Left ventricle myocardium superior (tissue), 1 donor: Measurements from ENCODE around the gene UBA6. TPM values are rescaled to one million over a fixed set of nuclear protein-coding genes. Genes with fewer than 3 reads are reported as not detected.
"Not testable (repeated sequence)": the region's sequence is repeated elsewhere in the genome, so short reads cannot be mapped to it uniquely, and the experiment has no call there.

Experiments used
- ATAC-seq: fragments of 200-7000 bp; cut with Tn5 transposase; one replicate; pipeline ENCODE4 v1.9.1; 2020; ENCODE audit warnings: mild to moderate bottlenecking, moderate library complexity
- DNase-seq: peaks from one replicate; pipeline ENCODE4 v3.0.0-alpha.2; 2020
- intact Hi-C: fragments of 100-400 bp; cut with micrococcal nuclease; formaldehyde crosslinking; loops from one replicate; pipeline ENCODE4 v1.11.0; 2022
- total RNA-seq: library from RNA; stranded (reverse); fragmentation: NEBNext Ultra II Directional; extraction: Animal tissue kit (Norgen Biotek cat#: 25700); gene quantifications from one replicate; pipeline ENCODE4 v1.2.1, GENCODE V29; 2021
- donor health status: DM: no; HTN: yes; CAD: no; lungs with severe emphysema.

Gene UBA6
- total RNA-seq, 1 donor from 2014 or later = 19.1 TPM

DNA sequence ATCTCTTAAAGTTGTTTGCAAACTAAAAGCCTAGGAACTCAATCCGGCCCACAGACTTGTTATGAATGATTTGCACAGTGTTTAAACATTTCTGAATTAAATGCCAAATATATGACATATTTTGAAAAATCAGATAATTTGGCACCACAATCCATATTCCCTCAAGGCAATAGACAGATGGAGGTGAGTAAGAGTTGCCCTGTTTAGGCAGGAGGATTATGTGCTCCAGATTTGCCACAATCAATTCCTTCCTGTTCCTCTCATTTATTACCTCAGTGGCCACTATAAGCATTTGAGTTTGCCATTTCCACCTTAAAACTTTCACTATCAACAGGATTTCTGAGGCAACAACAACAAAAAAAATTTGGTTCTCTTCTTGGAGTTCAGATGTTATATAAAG, 18.7 kb downstream of the UBA6 start:
- no peak for ATAC-seq
- no peak for DNase-seq
- intact Hi-C loops = no loop called here

GRCh38 chr4:67680581-67681222, 20.3 kb downstream of the UBA6 start:
- intact Hi-C loops = no loop called here
- DNase-seq = no peak
- no peak for ATAC-seq

DNA sequence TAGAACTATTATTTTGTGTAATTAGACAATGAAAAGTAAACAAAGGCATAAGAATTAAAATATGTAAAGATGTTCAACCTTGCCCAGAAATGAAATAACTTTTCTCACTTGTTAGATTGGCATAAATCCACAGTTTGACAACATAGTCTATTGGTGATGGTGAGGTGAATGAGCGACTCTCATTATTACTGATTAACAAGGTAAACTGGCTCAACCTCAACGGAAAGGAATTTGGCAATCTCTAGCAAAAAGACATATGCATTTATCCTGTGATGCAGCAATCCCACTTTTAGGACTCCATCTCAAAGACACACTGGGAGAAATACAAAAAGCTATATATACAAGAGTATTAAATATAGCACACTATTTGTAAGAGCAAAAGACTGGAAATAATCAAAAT, 22.3 kb downstream of the UBA6 start:
- intact Hi-C loops = no loop called here
- DNase-seq (no peak), ATAC-seq (no peak)

DNA sequence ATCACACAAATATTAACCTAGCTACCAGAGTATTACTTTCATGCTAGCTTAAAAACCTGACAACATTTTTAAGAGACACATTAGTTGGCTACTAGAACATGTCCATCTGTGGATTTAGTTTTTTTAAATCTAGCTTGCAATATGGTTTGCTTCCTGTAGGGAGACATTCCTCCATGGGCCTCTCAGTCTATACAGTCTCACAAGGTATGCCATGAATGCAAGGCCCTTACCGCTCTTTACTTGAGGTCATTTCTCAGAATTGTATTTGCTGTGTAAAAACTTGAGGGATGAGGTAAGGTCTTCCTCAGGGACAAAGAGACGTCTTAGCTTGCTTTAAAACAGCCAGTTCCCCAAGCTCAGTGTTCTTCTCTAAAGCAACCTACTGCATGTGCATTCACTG, 26.9 kb downstream of the UBA6 start:
- intact Hi-C loops = no loop called here
- DNase-seq (no peak), ATAC-seq (no peak)

DNA sequence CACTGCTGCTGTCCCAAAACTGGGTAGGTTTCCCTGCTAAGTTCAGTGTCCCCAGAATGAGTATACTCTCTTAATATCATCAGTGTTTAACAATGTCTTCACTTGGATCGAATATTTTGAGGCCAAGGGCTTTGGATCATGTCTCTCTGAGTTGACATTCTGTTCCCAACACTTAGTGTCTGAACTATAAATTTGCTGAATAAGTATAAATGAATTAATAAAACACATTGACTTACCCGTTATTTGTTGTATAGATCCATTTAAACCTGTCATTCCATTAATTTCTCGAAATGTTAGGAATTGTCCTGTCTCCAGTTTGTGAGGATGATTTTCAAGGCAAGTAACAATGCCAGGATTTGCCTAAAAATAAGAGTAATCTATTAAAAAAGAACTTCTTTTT, 32.6 kb downstream of the UBA6 start:
- intact Hi-C loops = no loop called here
- DNase-seq = no peak

DNA sequence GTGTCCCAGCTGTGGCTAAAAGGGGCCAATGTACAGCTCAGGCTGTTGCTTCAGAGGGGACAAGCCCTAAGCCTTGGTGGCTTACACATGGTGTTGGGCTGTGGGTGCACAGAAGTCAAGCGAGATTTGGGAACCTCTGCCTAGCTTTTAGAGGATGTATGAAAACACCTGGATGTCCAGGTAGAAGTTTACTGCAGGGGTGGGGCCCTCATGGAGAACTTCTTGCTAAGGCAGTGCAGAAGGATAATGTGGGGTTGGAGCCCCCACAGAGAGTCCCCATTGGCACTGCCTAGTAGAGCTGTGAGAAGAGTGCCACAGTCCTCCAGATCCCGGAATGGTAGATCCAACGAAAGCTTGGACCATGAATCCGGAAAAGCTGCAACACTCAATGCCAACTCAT, 40.5 kb downstream of the UBA6 start:
- no peak for ATAC-seq
- DNase-seq = no peak
- intact Hi-C loops = no loop called here

More for the DNA sequence above, 32.6 kb downstream of the UBA6 start:
- ATAC-seq = no peak

- ATAC-seq = no peak
- DNase-seq = no peak
- intact Hi-C loops = no loop called here
Observed at GRCh38 chr4:67659065-67659464, 41.9 kb downstream of the UBA6 start.

DNA sequence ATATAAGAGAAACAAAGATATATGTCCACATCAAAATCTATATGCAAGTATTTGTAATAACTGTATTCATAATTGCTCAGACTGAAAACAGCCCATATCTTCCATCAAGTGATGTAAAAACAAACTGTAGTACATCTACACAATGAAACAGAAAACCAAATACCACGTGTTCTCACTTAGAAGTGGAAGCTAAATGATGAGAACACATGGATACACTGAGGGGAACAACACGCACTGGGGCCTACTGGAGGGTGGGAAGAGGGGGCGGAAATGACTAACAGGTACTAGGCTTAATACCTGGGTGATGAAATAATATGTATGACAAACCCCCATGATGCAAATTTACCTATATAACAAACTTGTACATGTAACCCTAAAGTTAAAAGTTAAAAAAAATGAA, 42.7 kb downstream of the UBA6 start:
- DNase-seq = no peak
- no peak for ATAC-seq
- intact Hi-C loops = no loop called here

DNA sequence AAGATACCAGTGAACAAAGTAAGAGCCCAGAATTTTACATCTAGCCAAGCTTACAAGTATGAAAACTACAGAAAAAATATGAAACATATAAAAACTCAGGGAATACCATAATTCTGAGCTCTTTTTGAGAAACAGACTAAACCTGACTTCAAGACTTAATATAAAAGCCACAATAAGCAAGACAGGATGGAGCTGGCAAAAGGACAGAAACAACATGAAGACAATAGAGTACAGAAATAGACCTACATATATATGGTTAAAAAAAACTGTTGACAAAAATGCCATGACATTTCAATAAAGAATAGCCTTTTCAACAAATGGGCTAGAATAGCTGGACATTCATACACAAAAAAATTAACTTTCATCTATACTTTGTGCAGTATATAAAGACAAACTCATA, 49.4 kb downstream of the UBA6 start:
- DNase-seq (no peak), ATAC-seq (no peak)
- intact Hi-C loops = no loop called here

DNA sequence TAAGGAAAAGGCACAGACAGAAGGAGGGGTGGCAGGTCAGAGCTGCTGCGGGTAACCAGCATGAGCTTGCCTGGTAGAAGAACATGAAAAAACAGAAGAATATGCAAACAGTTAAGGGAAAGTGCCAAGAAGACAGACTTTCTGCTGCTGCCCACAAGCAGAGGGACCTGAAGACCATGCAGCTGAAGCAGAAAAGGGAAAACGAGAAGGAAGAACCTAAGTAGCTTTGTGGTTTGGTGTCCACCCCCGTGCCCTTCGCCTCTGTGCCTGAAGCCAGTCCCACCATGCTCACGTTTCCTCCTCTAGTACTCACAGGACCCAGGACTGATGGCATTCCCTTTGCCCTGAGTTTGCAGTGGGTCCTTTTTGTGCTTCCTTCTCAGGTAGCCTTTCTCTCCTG, 62.8 kb downstream of the UBA6 start:
- DNase-seq = no peak
- no peak for ATAC-seq
- intact Hi-C loops = no loop called here

DNA sequence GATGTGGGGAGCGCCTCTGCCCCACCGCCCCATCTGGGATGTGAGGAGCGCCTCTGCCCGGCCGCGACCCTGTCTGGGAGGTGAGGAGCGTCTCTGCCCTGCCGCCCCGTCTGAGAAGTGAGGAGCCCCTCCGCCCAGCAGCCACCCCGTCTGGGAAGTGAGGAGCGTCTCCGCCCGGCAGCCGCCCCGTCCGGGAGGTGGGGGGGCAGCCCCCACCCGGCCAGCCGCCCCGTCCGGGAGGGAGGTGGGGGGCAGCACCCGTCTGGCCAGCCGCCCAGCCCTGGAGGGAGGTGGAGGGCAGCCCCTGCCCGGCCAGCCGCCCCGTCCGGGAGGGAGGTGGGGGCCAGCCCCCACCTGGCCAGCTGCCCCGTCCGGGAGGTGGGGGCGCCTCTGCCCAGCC, 64.0 kb downstream of the UBA6 start:
- ATAC-seq, intact Hi-C loops, DNase-seq: not testable (repeated sequence)

- no peak for DNase-seq
- ATAC-seq = no peak
- intact Hi-C loops = no loop called here
Observed at GRCh38 chr4:67635331-67635730, 65.6 kb downstream of the UBA6 start.

DNA sequence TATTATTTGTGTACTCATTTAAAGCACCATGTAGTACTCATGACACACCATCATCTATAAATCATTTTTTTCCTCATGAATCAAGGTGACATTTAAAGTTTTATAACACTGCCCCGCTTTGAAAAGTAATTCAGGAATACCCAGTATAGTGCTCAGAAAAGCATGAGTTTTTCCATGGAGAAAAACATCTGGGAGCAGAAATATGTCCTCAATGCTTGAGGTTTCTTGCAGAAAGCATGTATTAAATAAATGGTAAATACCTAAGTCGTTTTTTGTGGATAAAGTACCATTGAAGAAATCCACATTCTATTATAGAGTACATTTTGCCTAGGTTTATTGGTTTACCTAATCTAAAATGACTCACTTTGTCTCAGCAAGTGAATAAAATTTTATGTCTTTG, 66.2 kb downstream of the UBA6 start:
- ATAC-seq = no peak
- DNase-seq = no peak
- intact Hi-C loops = no loop called here

- intact Hi-C loops = no loop called here
- DNase-seq (no peak), ATAC-seq (no peak)
Observed at GRCh38 chr4:67632492-67632891, 68.5 kb downstream of the UBA6 start.

GRCh38 chr4:67624939-67625338, 76.0 kb downstream of the UBA6 start:
- intact Hi-C loops = no loop called here

GRCh38 chr4:67616478-67616877, 84.5 kb downstream of the UBA6 start:
- ATAC-seq = no peak

More at GRCh38 chr4:67624939-67625338, 76.0 kb downstream of the UBA6 start:
- DNase-seq (no peak), ATAC-seq (no peak)

GRCh38 chr4:67615119-67615518, 85.8 kb downstream of the UBA6 start:
- no peak for ATAC-seq
- intact Hi-C loops = no loop called here
- no peak for DNase-seq

More at GRCh38 chr4:67616478-67616877, 84.5 kb downstream of the UBA6 start:
- intact Hi-C loops = no loop called here
- DNase-seq = no peak

GRCh38 chr4:67614186-67614585, 86.8 kb downstream of the UBA6 start:
- no peak for ATAC-seq
- intact Hi-C loops = no loop called here
- no peak for DNase-seq

DNA sequence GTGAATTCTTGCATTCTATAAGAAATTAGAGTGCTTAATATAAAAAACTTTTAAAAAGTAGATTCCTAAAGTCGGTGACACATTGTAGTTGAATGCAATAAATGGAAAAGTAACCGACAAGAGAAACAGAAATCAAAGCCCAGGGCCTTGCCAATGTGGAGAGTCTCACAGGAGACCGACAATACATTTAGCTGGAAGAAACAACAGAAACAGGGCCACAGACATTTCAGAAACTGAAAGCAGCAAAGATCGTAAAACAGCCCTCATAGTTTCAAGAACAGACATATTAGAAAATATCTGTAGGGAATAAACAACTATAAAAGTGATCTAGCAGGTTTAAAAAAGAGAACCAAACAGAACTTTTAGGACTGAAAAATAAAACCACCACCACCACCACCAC, 92.9 kb downstream of the UBA6 start:
- no peak for ATAC-seq
- intact Hi-C loops = no loop called here
- DNase-seq = no peak

DNA sequence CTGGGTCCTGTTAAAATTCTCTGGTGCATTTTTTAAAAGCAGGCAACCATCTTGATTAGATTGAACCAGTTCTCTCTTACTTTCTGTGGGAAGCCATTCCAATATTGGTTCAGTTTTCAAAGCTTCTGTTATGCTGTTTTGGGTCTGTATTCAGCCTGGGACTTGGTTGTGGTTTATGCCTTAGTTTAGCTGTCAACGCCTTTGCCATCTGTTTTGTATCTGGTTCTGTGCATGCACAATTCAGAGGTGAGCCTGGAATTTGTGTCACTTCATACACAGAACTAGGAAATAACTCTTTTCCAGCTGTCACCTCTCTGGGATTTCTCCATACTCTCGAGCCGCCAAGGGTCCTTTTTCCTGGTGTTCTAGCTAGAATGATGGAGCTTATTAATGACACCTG, 96.2 kb downstream of the UBA6 start:
- ATAC-seq (no peak), DNase-seq (no peak)
- intact Hi-C loops = no loop called here

DNA sequence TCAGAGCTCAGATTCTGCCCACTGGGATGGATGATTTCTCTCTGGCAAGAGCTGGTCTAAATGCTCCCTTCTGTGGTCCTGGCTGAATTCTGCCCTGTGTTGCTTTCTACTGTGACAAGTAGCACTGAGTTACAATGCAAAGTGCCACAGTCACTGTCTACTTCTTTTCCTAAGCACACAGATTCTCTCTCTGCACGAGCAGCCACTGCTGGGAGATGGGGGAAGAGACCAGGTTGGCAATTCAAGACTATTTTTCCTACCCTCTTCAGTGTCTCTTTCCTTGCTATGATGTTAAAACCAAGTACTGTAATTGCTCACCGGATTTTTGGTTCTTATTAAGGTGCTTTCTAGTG, 97.0 kb downstream of the UBA6 start:
- intact Hi-C loops = no loop called here
- no peak for DNase-seq
- no peak for ATAC-seq
